SK-N-SH (cell line): ENCODE data around the gene RPA3.

Experiments
- EP300 ChIP-seq, 2 experiments: IDR thresholded peaks; 2 replicates each; pipeline versions ENCODE4 v1.4.0 to v1.6.1; 2012; ENCODE audit warnings: borderline replicate concordance in 1 of 2, low read depth in 1 of 2, low read length in 1 of 2
- EZH2phosphoT487 ChIP-seq: fragments of 200-600 bp; sonication (generic); IDR thresholded peaks from 2 replicates; pipeline ENCODE4 v1.6.1; 2017; ENCODE audit warnings: low read depth, mixed run types, mild to moderate bottlenecking, antibody characterized with exemption, moderate library complexity, borderline replicate concordance
- GATA2 ChIP-seq: sonication (generic); formaldehyde crosslinking; IDR thresholded peaks from 2 replicates; pipeline ENCODE4 v1.5.0; 2020; ENCODE audit warnings: mild to moderate bottlenecking, missing genetic modification reagents
- JUND ChIP-seq: IDR thresholded peaks from 2 replicates; pipeline ENCODE4 v1.4.0; 2012
- MAX ChIP-seq: IDR thresholded peaks from 2 replicates; pipeline ENCODE4 v1.4.0; 2012; ENCODE audit warnings: low read depth
- POLR2AphosphoS5 ChIP-seq: IDR thresholded peaks from 2 replicates; pipeline ENCODE4 v1.6.1; 2012; ENCODE audit warnings: low read depth, low read length
- RFX5 ChIP-seq: IDR thresholded peaks from 2 replicates; pipeline ENCODE4 v1.6.1; 2012; ENCODE audit warnings: mild to moderate bottlenecking, improper control_type of control experiment, low read length
- SIN3A ChIP-seq: IDR thresholded peaks from 2 replicates; pipeline ENCODE4 v1.6.1; 2012; ENCODE audit warnings: low read depth, mild to moderate bottlenecking, low read length, moderate library complexity, borderline replicate concordance
- TAF1 ChIP-seq: IDR thresholded peaks from 2 replicates; pipeline ENCODE4 v1.6.1; 2012; ENCODE audit warnings: low read depth, mild to moderate bottlenecking, low read length, moderate library complexity, borderline replicate concordance
- TF ChIP-seq, protein P1 (sequence below): fragments of 200-600 bp; sonication (generic); IDR thresholded peaks from 2 replicates; pipeline ENCODE4 v1.6.1; 2017; ENCODE audit warnings: antibody characterized with exemption, mild to moderate bottlenecking, moderate library complexity

DNA sequence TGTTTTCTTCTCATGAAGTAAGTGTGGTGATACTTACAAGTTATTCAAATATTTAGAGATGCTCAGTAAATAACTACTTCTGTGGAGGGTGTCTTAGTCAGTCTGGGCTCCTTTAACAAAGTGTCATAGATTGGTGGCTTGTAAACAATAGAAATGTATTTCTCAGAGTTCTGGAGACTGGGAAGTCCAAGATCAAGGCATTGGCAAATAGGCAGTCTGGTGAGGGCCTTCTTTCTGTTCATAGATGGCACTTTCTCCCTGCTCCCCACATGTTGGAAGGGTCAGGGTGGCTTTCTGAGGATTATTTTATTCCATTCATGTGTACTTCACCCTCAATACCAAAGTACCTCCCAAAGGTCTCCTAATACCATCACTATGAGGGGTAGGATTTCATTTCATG lies 18.4 kb downstream of the RPA3 start:
- no peak for TF ChIP-seq POLR2AphosphoS5
- TF ChIP-seq, protein P1, sequence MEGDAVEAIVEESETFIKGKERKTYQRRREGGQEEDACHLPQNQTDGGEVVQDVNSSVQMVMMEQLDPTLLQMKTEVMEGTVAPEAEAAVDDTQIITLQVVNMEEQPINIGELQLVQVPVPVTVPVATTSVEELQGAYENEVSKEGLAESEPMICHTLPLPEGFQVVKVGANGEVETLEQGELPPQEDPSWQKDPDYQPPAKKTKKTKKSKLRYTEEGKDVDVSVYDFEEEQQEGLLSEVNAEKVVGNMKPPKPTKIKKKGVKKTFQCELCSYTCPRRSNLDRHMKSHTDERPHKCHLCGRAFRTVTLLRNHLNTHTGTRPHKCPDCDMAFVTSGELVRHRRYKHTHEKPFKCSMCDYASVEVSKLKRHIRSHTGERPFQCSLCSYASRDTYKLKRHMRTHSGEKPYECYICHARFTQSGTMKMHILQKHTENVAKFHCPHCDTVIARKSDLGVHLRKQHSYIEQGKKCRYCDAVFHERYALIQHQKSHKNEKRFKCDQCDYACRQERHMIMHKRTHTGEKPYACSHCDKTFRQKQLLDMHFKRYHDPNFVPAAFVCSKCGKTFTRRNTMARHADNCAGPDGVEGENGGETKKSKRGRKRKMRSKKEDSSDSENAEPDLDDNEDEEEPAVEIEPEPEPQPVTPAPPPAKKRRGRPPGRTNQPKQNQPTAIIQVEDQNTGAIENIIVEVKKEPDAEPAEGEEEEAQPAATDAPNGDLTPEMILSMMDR: no peak
- no peak for TF ChIP-seq EP300 (IDR thresholded peaks at IDR 0.05; ENCODE audit: borderline replicate concordance in 1 of 2, low read depth in 1 of 2, low read length in 1 of 2)
- TF ChIP-seq JUND: no peak
- TF ChIP-seq EZH2phosphoT487: no peak
- no peak for TF ChIP-seq GATA2
- no peak for TF ChIP-seq TAF1
- no peak for TF ChIP-seq RFX5
- no peak for TF ChIP-seq SIN3A
- no peak for TF ChIP-seq MAX
